GM23338 (cell line): ENCODE data around the gene CHGA.

Experiments
- EZH2 ChIP-seq: fragments of 200-600 bp; sonication (generic); IDR thresholded peaks from one replicate; pipeline ENCODE4 v1.8.0; 2017; ENCODE audit warnings: antibody characterized with exemption, mild to moderate bottlenecking, low read depth; ENCODE audit not compliant: unreplicated experiment
- EZH2phosphoT487 ChIP-seq: fragments of 200-600 bp; sonication (generic); IDR thresholded peaks from one replicate; pipeline ENCODE4 v1.8.1; 2018; ENCODE audit warnings: antibody characterized with exemption; ENCODE audit not compliant: unreplicated experiment
- POLR2AphosphoS5 ChIP-seq: IDR thresholded peaks from 2 replicates; pipeline ENCODE4 v1.6.1; 2016; ENCODE audit warnings: antibody characterized with exemption, low read depth
- TF ChIP-seq, protein P1 (sequence below), 2 experiments: fragments of 200-600 bp in 1 of 2; sonication (generic) in 1 of 2; conservative IDR thresholded peaks; 2 replicates each; pipeline versions ENCODE4 v1.5.1 to v1.6.1; 2016 to 2017; ENCODE audit warnings: antibody characterized with exemption in 2 of 2, low read depth in 2 of 2, mild to moderate bottlenecking in 2 of 2, moderate library complexity in 1 of 2
- TF ChIP-seq, protein P2 (sequence below): IDR thresholded peaks from one replicate; pipeline ENCODE4 v1.6.1; 2018; ENCODE audit warnings: antibody characterized with exemption; ENCODE audit not compliant: unreplicated experiment

DNA sequence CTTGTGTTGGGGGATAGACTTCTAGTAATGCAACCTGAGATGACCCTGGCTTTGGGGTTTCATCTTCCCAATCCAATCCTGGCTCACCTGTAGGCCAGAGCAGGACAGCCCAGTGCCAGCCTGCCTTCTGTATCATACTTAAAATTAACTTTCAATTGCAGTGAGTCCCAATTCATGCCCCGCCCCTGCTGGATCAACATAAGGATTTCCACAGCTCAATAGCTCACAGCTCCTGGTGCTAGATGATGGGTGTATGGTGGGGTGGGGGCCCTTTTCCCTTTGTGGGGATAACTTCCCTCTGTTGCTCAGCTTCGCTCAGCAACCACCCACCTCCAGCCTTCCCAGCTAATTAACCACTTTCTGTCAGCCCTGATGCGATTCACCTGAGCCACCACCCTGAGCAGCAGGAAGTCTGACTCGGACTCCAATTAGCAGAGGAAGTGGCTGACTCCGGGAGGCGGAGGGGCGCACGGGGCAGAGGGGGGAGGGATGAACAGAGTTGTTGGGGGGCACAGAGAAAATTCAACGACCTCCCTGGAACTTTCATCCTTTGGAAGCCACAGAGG is 24.3 kb upstream of the CHGA start:
- TF ChIP-seq, protein P1, sequence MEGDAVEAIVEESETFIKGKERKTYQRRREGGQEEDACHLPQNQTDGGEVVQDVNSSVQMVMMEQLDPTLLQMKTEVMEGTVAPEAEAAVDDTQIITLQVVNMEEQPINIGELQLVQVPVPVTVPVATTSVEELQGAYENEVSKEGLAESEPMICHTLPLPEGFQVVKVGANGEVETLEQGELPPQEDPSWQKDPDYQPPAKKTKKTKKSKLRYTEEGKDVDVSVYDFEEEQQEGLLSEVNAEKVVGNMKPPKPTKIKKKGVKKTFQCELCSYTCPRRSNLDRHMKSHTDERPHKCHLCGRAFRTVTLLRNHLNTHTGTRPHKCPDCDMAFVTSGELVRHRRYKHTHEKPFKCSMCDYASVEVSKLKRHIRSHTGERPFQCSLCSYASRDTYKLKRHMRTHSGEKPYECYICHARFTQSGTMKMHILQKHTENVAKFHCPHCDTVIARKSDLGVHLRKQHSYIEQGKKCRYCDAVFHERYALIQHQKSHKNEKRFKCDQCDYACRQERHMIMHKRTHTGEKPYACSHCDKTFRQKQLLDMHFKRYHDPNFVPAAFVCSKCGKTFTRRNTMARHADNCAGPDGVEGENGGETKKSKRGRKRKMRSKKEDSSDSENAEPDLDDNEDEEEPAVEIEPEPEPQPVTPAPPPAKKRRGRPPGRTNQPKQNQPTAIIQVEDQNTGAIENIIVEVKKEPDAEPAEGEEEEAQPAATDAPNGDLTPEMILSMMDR (conservative IDR thresholded peaks at IDR 0.05; ENCODE audit: low read depth in 2 of 2): no peak
- no peak for TF ChIP-seq EZH2phosphoT487
- no peak for TF ChIP-seq EZH2
- no peak for TF ChIP-seq POLR2AphosphoS5
- TF ChIP-seq, protein P2, sequence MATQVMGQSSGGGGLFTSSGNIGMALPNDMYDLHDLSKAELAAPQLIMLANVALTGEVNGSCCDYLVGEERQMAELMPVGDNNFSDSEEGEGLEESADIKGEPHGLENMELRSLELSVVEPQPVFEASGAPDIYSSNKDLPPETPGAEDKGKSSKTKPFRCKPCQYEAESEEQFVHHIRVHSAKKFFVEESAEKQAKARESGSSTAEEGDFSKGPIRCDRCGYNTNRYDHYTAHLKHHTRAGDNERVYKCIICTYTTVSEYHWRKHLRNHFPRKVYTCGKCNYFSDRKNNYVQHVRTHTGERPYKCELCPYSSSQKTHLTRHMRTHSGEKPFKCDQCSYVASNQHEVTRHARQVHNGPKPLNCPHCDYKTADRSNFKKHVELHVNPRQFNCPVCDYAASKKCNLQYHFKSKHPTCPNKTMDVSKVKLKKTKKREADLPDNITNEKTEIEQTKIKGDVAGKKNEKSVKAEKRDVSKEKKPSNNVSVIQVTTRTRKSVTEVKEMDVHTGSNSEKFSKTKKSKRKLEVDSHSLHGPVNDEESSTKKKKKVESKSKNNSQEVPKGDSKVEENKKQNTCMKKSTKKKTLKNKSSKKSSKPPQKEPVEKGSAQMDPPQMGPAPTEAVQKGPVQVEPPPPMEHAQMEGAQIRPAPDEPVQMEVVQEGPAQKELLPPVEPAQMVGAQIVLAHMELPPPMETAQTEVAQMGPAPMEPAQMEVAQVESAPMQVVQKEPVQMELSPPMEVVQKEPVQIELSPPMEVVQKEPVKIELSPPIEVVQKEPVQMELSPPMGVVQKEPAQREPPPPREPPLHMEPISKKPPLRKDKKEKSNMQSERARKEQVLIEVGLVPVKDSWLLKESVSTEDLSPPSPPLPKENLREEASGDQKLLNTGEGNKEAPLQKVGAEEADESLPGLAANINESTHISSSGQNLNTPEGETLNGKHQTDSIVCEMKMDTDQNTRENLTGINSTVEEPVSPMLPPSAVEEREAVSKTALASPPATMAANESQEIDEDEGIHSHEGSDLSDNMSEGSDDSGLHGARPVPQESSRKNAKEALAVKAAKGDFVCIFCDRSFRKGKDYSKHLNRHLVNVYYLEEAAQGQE: no peak
